ENCODE data around the gene TTPAL. TPM values are rescaled to one million over a fixed set of nuclear protein-coding genes. Genes with fewer than 3 reads are reported as not detected.

Gene TTPAL
- total RNA-seq, 1 experiment from 2014 or later = 8.8 TPM

DNA sequence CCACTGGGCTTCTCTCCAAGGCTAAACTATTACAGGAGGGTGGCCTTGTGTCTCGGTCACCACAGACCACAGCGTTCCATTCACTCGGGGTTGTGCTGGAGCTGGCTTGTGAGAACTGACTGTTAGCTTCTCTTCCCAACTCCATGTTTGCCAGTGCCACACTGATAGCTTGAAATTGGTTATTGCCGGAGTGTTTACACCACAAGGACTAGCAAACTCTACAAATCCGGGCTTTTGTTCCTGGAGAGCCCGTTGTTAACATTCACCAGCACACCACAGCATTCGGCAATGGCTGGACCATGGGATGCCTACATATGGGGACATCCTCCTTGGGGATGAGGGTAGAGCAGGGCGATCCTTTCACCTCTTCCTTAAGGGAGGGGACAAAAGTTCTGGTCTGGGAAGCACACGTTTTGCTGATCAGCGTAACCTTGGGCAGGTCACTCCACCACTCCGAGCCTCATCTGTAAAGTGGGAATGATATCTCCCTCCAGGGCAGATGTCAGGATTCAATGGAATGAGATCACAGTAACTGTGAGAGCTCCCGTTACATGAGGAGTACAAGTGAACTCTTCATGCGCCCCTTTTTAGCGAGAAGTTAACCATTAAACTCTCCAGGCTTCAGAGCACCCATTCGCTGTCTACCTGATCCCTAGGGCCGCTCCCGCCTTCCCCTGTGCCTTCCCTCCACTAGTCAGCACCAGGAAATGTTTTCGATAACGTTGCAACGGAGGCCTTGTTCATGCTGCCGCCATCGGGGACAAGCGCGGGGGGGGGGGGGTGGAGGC, 41.7 kb upstream of the TTPAL start:
- no peak overlapping the region for H3K4me3 ChIP-seq
- no peaks in the 10 kb centered on the region for H3K9me3 ChIP-seq (replicated peaks)
- no peaks in the 10 kb centered on the region for H3K36me3 ChIP-seq
- H3K4me1 ChIP-seq (replicated peaks) = no peaks in the 10 kb centered on the region
- peaks cover 5% of the 10 kb centered on the region; the same call in 1 of the 2 replicates for H3K27me3 ChIP-seq (replicated peaks)
- no peak overlapping the region for H3K27ac ChIP-seq
- DNase-seq (ENCODE audit: low read depth in 1 of 2, low spot score in 2 of 2) = no peak

DNA sequence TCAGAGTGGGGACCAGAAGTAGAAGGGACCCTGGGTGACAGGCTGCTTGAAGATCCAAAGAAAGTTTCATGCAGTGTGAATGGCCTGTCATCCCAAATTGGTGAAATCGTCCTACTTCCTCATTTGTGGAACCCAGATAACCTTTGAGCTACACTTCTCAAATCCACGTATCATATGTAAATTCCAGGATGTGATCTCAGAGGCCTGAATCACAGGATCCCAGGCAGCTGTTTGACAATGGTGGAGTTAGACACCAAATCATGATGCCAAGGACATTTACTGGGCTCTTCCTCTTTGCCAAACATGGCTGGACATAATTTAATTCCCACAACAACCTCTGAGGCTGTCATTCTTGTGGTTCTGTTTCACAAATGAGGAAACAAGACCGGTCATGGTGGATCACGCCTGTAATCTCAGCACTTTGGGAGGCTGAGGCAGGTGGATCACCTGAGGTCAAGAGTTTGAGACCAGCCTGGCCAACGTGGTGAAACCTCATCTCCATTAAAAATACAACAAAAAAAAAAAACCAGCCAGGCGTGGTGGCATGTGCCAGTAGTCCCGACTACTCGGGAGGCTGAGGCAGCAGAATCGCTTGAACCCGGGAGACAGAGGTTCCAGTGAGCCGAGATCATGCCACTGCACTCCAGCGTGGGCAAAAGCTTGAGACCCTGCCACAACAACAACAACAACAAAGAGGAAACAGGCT, 39.9 kb upstream of the TTPAL start:
- Histone ChIP-seq H3K36me3 (no peaks in the 10 kb centered on the region), H3K27ac (no peak overlapping the region), H3K27me3 (replicated peaks) (peaks cover 5% of the 10 kb centered on the region; the same call in 1 of the 2 replicates), H3K9me3 (replicated peaks) (no peaks in the 10 kb centered on the region), H3K4me3 (no peak overlapping the region), H3K4me1 (replicated peaks) (no peaks in the 10 kb centered on the region)
- DNase-seq (ENCODE audit: low read depth in 1 of 2, low spot score in 2 of 2) = no peak

DNA sequence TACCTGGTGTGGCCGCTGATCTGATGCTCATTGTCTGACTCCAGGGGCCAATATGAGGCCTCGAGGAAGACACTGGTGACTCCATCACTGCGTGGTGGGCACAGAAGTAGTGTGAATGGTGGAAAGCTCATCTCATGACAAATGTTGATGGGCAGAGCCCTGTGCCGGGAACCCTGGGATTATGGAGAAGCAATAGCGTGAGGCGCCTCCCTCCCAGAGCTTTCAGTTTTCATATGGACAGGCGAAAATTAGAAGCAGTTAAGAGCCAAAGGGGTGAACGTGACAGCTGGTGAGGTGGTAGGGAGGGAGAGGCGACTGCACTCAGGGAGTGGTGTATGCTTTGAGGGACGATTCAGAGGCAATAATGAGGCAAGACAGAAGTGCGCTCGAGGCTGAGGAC, 39.3 kb upstream of the TTPAL start:
- DNase-seq (ENCODE audit: low read depth in 1 of 2, low spot score in 2 of 2) = no peak
- Histone ChIP-seq H3K4me3 (no peak overlapping the region), H3K27me3 (replicated peaks) (peaks cover 5% of the 10 kb centered on the region; the same call in 1 of the 2 replicates), H3K36me3 (no peaks in the 10 kb centered on the region), H3K4me1 (replicated peaks) (no peaks in the 10 kb centered on the region), H3K27ac (no peak overlapping the region), H3K9me3 (replicated peaks) (no peaks in the 10 kb centered on the region)

DNA sequence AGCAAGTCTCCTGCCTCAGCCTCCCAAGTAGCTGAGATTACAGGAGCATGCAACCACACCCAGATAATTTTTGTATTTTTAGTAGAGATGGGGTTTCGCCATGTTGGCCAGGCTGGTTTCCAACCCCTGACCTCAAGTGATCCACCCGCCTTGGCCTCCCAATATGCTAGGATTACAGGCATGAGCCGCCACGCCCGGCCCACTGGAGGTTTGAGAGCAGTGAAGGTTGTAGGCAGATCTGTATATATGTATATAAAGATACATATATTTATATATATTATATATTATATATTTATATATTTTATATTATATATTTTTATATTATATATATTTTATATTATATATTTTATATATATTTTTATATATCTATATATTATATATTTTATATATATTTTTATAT, 38.2 kb upstream of the TTPAL start:
- peaks cover 5% of the 10 kb centered on the region; the same call in 1 of the 2 replicates for H3K27me3 ChIP-seq (replicated peaks)
- H3K4me1 ChIP-seq (replicated peaks) = no peaks in the 10 kb centered on the region
- DNase-seq (ENCODE audit: low read depth in 1 of 2, low spot score in 2 of 2) = no peak
- no peak overlapping the region for H3K27ac ChIP-seq
- no peak overlapping the region for H3K4me3 ChIP-seq
- no peaks in the 10 kb centered on the region for H3K36me3 ChIP-seq
- no peaks in the 10 kb centered on the region for H3K9me3 ChIP-seq (replicated peaks)

DNA sequence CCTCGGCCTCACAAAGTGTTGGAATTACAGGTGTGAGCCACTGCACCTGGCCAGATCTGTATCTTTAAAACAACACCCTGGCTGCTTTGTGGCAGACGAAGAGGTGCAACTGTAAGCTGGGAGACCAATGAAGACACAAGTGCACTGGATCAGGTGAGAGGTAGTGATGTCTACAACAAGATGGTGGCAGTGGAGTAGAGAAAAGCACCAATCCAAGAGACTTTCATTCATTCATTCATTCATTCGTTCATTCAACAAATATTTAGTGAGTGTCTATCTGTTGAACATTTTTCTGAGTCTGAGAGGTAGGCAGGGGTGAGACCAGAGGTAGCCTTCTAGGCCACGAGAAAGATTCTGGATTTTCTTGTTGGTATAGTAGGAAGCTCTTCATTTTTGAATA, 36.9 kb upstream of the TTPAL start:
- H3K9me3 ChIP-seq (replicated peaks) = no peaks in the 10 kb centered on the region

DNA sequence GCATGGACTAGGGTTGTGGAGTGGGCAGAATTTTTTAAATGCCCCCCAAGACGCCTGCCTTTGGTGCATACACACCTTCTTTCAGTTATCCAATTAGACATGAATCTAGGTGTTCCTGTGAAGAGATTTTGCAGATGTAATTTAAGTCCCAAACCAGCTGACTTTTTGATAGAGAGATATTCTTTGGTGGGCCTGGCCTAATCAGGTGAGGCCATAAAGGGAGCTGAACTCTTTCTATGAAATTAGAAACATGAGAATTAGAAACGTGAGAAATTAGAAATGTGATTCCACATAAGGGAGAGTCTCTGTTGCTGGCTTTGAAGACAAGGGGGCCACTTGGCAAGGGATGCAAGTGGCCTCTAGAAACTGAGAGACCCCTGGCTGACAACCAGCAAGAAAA, 36.4 kb upstream of the TTPAL start:
- no peak for DNase-seq (ENCODE audit: low read depth in 1 of 2, low spot score in 2 of 2)
- no peak overlapping the region for H3K4me3 ChIP-seq
- H3K36me3 ChIP-seq = no peaks in the 10 kb centered on the region
- H3K9me3 ChIP-seq (replicated peaks) = no peaks in the 10 kb centered on the region
- H3K27ac ChIP-seq = no peak overlapping the region
- no peaks in the 10 kb centered on the region for H3K4me1 ChIP-seq (replicated peaks)
- H3K27me3 ChIP-seq (replicated peaks) = no peaks in the 10 kb centered on the region

More for the DNA sequence above, 36.9 kb upstream of the TTPAL start:
- DNase-seq (ENCODE audit: low read depth in 1 of 2, low spot score in 2 of 2) = no peak
- Histone ChIP-seq H3K27me3 (replicated peaks) (no peaks in the 10 kb centered on the region), H3K36me3 (no peaks in the 10 kb centered on the region), H3K27ac (no peak overlapping the region), H3K4me1 (replicated peaks) (no peaks in the 10 kb centered on the region), H3K4me3 (no peak overlapping the region)

DNA sequence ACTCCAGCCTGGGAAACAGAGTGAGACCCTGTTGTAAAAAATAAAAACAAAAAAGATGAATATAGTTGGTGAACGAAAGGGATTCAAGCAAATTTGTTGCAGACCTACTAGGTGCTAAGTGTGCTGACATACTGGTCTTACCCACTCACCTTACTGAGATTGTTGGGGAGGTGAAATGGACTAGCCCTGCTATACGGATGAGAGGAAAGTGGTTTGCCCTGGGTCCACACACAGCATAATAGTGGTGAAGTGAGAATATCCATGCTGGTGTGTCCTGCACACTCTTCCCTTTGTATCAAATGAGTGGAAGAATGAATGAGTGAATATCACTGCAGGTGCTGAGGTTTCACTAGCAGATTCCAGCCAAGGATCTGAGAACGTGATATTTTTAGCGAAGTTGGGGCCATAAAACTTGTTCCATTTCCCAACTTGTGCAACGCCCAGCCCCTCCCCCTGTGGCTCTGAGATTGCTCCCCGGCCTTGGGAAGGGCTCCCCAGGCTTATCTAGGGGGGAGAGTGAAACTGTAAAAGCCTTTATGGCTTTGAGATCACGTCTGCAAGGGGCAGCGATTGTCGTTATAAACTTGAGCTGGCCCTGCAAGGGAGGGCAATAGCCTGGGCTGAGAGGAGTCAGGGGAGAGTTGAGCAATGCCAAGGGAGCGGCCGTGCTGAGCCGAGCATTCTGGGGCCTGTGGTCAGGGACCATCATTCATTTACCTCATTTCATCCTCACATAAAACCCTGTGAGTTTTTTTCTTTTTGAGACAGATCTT, 33.2 kb upstream of the TTPAL start:
- no peak overlapping the region for H3K4me3 ChIP-seq
- H3K27me3 ChIP-seq (replicated peaks) = no peaks in the 10 kb centered on the region
- DNase-seq (ENCODE audit: low read depth in 1 of 2, low spot score in 2 of 2) = no peak
- no peaks in the 10 kb centered on the region for H3K4me1 ChIP-seq (replicated peaks)
- no peaks in the 10 kb centered on the region for H3K9me3 ChIP-seq (replicated peaks)
- H3K36me3 ChIP-seq = no peaks in the 10 kb centered on the region
- no peak overlapping the region for H3K27ac ChIP-seq

DNA sequence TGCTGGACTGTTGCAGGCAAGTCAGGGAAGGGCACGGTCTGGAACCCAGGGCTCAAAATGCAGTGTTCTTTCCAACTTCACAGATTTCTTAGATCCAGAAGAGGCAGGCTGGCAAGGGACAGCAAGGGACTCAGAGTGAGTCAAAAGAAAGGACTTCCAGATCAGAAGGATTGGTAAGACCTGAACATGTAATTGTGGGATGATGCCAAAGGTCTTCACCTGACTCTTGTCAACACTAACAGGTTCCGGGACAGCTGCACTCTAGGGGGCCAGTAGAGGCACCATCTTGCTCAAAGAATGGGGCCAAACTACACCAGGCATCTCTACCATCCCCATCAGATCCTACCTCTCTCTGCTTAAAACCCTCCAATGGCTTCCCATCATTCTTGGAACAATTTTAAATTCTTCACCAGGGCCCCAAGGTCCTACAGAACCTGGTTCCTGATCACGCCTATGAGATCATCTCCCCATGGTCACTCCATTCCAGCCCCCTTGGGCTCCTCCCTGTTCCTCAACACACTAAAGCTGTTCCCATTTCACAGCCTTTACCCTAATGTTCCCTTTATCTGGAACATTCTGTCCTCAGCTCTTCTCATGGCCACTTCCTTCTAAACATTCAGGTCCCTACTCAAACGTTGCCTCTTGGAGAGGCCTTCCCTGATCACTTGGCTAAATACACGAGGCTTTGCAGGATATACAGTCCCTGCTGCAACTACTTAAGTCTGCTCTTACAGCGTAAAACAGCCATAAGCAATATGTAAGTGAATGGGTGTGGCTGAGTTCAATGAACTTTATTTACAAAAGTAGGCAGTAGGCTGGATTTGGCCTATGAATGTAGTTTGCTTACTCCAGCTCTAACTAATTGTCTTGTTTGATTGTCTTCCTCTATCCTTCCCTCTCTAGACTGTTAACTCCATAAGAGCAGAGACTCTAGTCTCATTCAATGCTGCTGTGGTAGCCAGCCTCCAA, 29.6 kb upstream of the TTPAL start:
- H3K4me1 ChIP-seq (replicated peaks) = peaks cover 6% of the 10 kb centered on the region
- H3K9me3 ChIP-seq (replicated peaks) = no peaks in the 10 kb centered on the region
- H3K36me3 ChIP-seq = no peaks in the 10 kb centered on the region
- no peak overlapping the region for H3K4me3 ChIP-seq
- H3K27ac ChIP-seq = no peak overlapping the region
- H3K27me3 ChIP-seq (replicated peaks) = no peaks in the 10 kb centered on the region
- DNase-seq (ENCODE audit: low read depth in 1 of 2, low spot score in 2 of 2) = no peak

DNA sequence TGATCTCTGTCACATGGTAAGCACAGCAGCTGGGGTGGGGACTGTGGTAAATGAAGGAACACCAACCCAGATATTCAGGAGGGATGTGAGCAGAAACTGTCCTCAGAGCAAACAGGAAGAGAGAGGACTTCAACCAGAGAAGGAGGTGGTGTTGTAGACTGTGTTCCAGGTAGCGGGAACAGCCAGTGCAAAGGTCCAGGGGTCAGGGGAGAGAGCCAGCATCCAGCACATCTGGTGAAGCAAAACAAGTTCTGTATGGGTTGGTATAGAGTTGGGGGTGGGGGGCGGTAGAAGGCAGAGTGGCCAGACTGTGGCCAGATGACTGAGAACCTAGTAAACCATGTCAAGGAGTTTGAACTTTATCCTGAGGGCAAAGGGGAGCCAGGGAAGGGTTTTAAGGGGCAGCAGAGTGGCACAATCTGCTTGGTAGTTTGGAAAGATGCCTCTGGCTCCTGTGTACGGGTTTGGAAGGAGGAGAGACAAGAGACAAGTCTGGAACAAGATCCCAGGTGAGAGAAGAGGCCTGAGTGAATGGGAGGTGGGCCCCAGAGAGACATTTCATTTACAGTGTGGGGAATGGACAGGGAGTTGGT, 27.8 kb upstream of the TTPAL start:
- no peaks in the 10 kb centered on the region for H3K36me3 ChIP-seq
- no peak for DNase-seq (ENCODE audit: low read depth in 1 of 2, low spot score in 2 of 2)
- peaks cover 6% of the 10 kb centered on the region for H3K4me1 ChIP-seq (replicated peaks)
- no peaks in the 10 kb centered on the region for H3K9me3 ChIP-seq (replicated peaks)
- H3K4me3 ChIP-seq = no peak overlapping the region
- H3K27ac ChIP-seq = no peak overlapping the region
- H3K27me3 ChIP-seq (replicated peaks) = no peaks in the 10 kb centered on the region

DNA sequence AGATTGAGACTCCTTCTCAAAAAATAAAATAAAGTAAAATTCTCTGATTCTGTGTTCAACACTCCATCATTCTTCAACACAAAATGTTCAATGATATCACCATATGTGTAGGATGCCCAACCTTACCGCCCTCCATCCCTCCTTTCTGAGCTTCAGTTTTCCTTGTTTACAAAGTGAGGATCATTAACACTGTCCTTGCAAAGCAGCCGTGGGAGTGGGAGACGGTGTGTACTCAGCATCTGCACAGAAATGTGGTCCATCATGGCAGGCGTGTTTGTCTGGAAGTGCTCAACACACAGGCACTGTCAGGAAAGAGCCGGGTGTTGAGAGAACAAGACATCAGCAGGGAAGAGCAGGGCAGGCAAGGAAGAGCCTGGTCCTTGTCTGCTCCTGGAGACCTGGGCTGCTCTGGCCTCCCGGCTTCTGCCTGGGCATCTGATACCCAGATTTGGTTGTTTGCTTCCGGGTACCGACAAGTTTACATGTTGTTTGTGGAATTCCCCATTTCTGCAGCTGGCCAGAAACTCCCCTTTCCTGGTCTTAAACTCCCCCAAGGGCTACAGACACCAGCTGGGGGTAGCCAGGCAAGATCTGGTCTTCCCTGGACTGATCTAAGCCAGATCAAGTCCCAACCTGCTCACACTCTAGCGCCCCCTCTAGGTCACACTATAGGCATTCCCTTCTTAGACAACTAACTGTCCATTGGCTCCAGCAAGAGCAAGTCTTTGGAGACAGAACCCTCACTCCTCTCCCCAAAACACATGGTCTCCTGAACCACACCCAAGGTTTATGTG, 26.7 kb upstream of the TTPAL start:
- H3K27ac ChIP-seq = no peak overlapping the region
- no peak overlapping the region for H3K4me3 ChIP-seq
- no peaks in the 10 kb centered on the region for H3K36me3 ChIP-seq
- no peaks in the 10 kb centered on the region for H3K27me3 ChIP-seq (replicated peaks)
- DNase-seq (ENCODE audit: low read depth in 1 of 2, low spot score in 2 of 2) = no peak
- H3K4me1 ChIP-seq (replicated peaks) = peaks cover 6% of the 10 kb centered on the region
- no peaks in the 10 kb centered on the region for H3K9me3 ChIP-seq (replicated peaks)

DNA sequence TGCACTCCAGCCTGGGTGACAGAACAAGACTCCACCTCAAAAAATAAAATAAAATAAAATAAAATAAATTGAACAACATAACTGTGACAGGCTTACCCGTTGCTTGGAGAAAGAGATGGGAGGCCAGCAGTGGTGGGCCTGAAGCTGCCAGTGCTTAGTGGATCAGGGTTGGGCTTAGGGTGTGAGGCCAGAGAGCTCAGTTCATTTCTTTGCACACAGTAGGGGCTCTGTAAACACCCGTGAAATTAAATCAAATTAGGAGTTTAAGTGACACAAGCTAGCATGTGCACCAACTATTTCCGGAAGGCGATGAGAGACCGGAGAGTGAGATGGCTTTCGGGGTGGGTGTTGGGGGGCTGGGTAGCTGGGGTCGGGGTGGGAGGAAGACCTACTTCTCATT, 25.8 kb upstream of the TTPAL start:
- no peak for DNase-seq (ENCODE audit: low read depth in 1 of 2, low spot score in 2 of 2)
- Histone ChIP-seq H3K36me3 (no peaks in the 10 kb centered on the region), H3K9me3 (replicated peaks) (no peaks in the 10 kb centered on the region)

DNA sequence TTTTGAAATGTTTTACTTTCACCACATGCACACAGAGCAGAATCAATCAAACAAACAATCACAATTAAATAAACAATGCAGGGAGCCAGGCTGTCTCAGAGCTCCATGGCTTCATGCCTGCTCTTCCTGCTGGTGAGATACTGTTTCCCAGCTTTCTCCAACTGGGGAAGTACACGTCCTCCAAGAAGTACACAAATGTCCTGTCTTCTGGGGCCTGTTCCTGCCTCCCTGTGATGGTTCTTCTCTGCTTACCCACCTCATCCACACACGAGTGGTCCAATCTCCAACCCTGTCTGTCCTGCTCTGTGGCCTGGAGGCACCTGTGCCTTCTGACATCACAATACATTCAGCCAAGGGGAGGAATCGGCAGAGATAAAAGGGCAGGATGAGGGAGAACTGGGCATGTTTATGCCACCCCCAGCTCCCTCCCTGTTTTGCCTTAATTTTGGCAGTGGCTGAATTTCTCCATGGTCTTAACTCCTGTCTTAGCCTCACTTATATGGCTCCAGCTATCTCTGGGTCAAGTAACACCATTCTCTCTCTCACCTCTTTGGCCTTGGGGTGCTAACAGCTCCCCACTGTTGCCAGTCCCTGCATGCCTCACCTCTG, 25.3 kb upstream of the TTPAL start:
- Histone ChIP-seq H3K36me3 (no peaks in the 10 kb centered on the region), H3K9me3 (replicated peaks) (no peaks in the 10 kb centered on the region), H3K4me1 (replicated peaks) (peaks cover 6% of the 10 kb centered on the region), H3K27me3 (replicated peaks) (no peaks in the 10 kb centered on the region), H3K27ac (no peak overlapping the region), H3K4me3 (no peak overlapping the region)
- no peak for DNase-seq (ENCODE audit: low read depth in 1 of 2, low spot score in 2 of 2)

More for the DNA sequence above, 25.8 kb upstream of the TTPAL start:
- Histone ChIP-seq H3K4me1 (replicated peaks) (peaks cover 6% of the 10 kb centered on the region), H3K27me3 (replicated peaks) (no peaks in the 10 kb centered on the region), H3K4me3 (no peak overlapping the region), H3K27ac (no peak overlapping the region)
